GM19035 (cell line): ENCODE results near the gene CCDC183.
"Not testable (repeated sequence)": the region's sequence is repeated elsewhere in the genome, so short reads cannot be mapped to it uniquely, and the experiment has no call there.

Source experiments
- ATAC-seq: cut with Tn5 transposase; IDR thresholded peaks from one replicate; pipeline ENCODE4 v1.9.1; 2021; ENCODE audit not compliant: unreplicated experiment

CCDC183 gene

DNA sequence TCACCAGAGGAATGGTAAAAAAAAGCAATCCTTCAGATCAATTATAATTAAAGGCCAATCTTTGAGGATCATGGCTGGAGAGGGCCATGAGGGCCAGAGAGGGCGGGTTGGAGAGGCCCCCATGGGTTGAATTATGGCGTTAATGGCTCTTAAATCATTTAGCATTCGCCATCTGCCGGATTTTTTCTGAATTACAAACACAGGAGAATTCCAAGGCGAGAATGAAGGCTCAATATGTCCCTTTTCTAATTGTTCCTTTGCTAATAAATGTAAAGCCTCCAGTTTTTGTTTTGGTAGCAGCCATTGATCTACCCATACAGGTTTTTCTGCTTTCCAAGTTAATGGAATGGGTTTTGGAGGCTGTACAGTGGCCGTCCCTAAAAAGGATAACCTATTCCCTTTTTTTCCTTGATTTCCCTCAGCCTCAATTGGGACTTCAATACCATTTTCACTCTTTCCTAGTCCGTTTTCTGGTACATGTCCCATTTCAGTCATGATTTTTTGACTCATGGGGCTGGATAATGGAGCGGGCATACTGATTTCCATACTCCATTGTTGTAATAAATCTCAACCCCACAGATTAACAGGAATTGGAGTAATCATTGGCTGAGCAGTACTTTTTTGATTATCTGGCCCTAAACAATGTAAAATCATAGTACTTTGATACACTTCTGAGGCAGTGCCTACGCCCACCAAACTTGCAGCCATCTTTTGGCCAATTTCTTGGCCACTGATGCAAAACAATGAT lies 11.7 kb upstream of the CCDC183 start:
- ATAC-seq = no peak

DNA sequence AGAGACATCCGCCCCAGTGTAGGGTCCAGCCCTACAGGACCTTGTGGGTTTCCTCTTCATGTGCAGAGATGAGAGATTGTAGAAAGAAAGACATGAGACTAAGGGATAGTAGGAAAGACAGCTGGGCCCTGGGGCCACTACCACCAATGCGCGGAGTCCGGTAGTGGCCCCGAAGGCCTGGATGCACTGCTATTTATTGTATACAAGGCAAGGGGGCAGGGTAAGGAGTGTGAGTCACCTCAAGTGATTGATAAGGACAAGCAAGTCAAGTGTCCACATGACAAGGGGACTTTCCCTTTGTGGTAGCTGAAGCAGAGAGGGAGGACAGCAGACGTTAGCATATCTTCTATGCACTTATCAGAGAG lies 11.2 kb upstream of the CCDC183 start:
- no peak for ATAC-seq

DNA sequence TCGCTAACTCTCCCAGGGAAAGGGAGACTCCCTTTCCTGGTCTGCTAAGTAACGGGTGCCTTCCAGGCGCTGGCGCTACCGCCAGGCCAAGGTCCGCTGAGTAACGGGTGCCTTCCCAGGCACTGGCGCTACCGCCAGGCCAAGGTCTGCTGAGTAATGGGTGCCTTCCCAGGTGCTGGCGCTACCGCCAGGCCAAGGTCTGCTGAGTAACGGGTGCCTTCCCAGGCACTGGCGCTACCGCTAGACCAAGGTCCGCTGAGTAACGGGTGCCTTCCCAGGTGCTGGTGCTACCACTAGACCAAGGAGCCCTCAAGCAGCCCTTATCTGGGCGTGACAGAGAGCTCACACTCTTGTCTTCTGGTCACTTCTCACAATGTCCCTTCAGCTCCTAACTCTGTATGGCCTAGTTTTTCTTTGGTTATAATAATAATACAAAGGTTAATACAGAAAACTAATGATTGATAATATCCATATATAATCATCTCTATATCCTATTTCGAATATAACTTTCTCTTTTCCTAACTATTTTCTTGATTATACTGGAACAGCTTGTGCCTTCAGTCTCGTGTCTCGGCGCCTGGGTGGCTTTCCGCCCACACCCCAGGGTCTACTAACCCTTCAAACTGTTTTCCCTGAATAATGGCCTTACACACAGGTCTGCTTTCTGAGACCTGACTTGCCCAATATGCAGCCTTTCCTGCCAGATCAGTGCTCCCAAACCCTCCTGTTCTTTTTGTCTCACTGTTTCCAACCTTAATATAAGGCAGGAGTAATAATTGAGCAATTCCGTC lies 10.4 kb upstream of the CCDC183 start:
- not testable (repeated sequence) for ATAC-seq

DNA sequence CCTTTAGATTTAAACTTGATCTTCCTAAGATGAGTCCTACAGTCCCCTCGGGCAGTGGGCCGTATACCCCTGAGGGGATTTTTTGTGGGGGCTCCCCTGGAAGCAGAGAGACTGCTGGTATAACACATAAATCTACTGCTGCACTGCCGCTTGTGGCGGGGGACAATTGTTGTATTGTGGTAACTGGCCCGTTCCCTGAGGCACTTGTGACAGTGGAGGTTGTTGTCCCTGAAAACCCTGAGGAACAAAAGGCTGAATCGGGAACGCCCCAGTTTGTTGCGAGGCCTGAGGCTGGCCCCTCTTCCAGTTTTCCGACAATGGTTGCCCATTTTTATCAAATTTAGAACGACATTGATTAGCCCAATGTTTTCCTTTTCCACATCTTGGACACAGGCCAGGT lies 9.7 kb upstream of the CCDC183 start:
- ATAC-seq = no peak

DNA sequence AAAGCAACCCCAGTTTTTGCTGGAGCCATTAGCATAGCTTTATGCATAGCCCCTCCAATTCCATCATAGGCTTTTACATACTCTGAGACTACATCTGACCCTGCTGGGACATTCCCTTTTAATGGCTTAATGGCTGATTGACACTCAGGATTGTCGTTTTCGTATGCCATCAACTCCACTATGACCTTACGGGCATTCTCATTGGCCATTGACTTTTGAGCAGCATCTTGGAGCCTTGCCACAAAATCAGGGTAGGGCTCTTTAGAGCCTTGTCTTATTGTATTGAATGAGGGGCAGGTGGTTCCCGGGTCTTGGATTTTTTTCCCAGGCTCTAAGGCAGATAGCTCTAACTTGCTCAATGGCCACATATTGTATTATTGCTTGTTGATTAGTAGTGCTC lies 9.2 kb upstream of the CCDC183 start:
- not testable (repeated sequence) for ATAC-seq

DNA sequence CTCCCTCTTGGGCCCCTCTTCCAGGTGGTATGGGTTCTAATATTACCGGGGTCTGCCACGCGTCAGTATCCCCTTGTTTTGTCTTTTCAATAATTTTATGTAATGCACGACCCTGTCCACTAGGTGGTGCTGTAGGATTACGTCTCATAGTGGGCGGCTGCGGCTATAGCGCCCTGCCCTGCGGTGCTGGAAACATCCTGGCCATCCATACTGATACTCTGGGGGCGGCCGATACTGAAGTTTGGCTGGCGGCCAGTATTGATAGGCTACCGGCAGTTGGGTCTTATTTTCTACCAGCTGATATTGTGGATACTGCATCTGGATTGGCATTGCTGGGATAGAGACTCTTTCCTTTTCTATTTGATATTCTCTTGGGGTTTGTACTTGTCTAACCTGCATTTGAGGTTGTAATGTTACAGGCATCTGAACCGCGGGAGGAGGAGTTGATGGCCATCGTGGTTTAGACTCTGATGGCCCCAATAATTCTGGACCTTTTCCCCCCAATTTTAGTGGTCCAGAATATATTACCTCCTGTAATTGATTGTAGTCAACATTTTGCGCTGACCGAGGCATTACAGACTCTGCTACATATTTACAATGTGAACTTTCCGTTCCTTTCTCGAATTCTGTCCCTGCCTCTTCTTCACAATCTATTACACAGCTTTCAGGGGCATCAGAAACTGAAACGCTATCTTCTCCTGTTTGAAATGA lies 8.3 kb upstream of the CCDC183 start:
- ATAC-seq = no peak

DNA sequence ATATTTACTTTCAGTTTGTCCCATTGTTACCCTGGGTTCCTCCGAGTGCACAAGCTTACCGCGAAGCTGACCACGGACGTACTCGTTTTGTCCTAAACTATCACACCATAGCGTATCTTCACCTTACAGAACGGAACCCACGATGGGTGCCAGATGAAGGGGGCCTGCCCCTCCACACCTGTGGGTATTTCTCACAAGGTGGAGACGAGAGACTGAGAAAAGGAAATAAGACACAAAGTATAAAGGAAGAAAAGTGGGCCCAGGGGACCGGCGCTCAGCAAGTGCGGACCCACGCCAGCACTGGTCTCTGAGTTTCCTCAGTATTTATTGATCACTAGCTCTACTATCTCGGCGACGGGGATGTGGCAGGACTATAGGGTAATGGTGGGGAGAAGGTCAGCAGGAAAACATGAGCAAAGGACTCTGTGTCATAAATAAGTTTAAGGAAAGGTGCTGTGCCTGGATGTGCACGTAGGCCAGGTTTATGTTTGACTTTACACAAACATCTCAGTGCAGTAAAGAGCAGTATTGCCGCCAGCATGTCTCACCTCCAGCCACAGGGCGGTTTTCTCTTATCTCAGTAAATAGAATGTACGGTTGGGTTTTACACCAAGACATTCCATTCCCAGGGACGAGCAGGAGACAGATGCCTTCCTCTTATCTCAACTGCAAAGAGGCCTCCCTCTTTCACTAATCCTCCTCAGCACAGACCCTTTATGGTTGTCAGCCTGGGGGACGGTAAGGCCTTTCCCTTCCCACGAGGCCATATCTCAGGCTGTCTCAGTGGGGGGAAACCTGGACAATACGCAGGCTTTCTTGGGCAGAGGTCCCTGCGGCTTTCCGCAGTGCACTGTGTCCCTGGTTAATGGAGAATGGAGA lies 7.3 kb upstream of the CCDC183 start:
- not testable (repeated sequence) for ATAC-seq

DNA sequence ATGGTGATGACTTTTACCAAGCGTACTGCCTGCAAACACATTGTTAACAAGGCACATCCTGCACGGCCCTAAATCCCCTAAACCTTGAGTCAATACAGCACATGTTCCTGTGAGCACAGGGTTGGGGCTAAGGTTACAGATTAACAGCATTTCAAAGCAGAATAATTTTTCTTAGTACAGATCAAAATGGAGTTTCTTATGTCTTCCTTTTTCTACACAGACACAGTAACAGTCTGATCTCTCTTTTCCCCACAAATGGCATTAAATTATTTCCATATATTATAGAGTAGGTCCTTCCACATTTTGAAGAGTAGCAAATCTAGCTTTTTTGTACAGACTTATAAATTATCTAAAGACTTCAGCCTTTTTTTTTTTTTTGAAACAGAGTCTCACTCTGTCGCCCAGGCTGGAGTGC lies 6.6 kb upstream of the CCDC183 start:
- no peak for ATAC-seq

DNA sequence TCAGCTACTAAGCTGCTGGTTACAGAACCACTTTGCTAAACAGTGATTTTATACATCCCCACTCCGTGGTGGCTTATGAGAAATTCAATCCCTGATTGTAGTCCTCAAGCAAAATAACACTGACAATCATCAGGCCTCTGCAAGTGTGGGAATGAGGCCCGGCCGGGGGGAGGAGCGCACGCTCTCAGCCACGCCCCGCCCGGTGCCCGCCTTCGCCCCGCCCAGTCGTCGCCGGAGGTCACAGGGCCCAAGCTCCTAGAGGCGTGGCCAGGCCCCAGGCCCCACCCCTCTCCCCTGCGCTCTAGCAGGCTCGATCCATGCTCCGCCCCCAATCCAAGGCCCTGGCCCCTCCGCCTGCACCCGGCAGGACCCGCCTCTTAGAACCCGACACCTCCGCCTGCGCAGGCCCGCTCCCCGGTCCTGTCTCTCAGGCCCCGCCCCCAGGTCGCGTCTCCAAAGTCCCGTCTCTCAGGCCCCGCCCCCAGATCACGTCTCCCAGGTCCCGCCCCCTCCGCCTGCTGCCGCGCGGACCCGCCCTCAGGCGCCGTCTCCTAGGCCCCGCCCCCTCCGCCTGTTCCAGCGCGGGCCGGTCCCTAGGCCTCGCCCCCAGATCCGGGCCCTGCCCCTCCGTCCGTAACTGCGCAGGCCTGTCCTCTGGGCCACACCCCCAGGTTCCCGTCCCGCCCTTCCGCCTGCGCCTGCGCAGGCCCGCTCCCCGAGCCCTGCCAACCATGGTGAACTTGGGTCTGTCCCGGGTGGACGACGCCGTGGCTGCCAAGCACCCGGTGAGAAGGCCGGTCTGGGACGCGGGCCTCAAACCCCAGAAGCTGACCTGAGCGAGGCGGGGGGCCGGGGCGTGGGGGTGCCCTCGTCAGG lies 5.3 kb upstream of the CCDC183 start, which contains the start of gene TMEM141:
Gene TMEM141 (plus strand): TSS at position 705 of the 876 bp plus-strand sequence. CDS start 27 bp downstream, at position 732.
- ATAC-seq = peak; percentile 82

DNA sequence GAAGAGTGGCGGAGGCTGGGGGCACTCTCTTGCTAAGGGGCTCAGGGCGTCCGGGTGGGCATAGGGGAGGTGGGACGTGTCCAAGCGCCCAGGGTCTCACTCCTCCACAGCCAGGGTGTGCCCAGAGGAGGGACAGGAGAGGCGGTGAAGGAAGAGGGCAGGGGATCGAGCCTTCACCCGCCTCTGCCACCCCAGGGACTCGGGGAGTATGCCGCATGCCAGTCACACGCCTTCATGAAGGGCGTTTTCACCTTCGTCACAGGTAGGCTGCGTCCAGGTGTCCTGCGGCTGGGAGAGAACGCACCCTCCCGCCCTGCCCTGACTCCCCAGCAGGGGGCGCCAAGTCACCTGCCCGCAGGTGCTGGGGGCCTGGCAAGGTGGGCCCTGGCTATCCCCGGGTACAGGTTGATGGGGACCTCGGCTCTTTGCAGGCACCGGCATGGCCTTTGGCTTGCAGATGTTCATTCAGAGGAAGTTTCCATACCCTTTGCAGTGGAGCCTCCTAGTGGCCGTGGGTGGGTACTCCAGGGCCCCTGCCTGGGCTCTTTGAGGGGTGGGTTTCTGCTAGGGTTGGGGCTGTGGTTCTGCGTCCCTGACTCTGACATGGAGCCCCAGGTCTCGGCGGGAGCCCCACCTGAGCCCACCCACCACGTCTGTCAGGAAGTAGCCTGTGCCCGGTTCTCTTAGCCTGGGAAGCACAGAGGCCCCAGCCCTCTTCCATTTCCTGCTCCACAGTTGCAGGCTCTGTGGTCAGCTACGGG lies 4.4 kb upstream of the CCDC183 start:
- peak; percentile 15 for ATAC-seq

DNA sequence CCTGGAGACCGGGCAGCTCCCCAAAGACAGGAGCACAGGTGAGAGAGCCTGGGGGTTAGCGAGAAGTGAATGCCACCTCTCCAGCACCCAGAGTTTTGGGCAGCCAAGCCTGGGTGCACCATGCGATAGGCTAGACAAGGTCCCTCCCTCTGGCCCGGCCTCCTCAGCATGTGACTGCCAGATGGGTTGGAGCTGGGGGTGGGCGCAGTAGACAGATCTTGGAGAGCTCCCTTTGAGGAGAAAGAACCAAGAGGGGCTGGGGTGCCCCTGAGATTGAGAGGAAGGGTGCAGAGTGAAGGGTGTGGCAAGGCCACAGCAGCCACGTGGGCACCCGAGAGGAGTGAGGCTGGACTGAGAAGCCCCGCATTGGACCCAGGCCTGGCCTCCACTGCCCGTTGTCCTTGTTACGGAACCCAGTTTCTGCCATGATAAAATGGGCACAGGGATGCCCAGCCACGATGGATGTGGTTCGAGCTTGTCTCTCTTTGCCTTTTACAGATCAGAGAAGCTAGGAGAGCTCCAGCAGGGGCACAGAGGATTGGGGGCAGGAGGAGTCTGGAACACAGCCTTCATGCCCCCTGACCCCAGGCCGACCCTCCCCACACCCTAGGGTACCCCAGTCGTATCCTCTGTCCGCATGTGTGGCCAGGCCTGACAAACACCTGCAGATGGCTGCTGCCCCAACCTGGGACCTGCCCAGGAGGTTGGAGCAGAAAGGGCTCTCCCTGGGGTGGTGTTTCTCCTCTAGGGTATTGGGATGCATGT lies 3.6 kb upstream of the CCDC183 start:
- no peak for ATAC-seq

DNA sequence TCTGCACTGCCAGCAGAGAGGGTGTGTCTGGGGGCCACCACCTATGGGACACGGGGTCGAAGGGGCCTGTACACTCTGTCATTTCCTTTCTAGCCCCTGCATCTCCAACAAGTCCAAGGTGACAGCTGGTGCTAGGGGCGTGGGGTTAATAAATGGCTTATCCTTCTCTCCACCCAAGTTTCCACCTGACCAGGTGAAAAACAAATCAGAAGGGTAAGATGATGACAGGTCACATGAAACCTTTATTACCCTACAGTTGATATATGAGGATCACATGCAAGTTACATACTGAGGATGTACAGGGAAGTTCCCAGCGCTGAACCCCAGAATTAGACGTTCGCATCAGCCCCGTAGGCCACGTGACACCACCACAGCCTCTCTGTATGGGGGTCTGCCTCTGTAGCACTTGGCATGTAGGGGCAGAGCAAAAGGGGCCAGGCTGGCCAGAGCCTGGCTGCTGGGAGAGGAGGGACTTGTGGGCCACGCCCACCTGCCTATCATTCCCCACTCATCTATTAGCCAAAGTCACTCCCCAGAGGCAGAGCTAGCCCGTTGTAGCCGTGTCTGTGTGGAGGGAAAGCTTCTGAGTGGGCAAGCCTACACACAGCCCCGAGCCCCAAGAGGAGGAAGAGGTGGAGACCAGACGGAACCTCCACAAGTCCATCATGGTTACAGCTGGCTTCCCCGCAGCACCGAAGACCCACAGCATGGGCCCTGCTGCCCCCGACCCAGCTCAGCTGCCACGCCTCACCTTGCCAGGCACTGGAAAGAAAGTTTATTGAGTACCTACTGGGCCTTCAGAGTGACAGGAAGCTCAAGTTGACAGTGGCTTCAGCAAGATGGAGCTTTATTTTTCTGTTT lies 2.8 kb upstream of the CCDC183 start:
- ATAC-seq = no peak

DNA sequence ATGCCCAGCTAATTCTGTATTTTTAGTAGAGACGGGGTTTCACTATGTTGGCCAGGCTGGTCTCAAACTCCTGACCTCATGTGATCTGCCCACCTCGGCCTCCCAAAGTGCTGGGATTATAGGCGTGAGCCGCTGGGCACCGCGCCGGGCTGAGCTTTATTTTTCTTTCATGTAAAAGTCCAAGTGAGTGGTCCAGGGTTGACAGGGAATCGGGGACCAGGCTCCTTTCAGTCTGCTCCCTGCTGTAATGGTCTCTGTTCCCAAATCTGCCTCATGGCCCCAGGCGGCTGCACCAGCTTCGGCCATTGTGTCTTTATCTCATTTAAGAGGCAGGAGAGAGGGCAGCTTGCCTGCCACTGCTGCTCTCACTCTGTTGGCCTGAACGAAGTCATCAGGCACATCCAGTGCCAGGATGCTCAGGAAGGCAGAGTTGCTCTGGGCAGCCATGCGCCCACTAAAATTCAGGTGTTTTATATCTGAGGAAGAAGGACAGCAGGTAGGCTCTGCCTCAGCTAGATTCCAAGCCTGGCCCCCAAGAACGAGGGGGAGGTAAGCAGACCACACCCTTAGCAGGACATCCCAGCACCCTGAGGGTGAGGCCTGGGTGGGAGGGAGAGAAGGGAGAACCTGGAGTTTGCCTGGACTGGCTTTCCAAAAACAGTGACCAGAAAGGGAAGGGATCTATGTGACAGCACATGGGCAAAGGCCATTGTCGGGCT lies 1.7 kb upstream of the CCDC183 start:
- ATAC-seq = no peak

DNA sequence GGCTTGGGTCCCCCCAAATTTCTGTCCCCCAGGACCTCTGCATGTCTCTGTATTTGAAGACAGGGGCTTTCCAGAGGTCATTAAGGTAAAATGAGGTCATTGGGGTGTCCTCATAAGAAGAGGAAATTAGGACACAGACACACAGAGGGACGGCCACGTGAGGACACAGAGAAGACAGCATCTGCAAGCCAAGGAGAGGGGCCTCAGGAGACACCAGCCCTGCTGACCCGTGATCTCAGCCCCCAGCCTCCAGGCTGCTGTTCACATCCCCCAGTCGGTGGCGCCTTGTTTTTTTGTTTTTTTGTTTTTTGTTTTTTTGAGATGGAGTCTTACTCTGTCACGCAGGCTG lies 1.2 kb upstream of the CCDC183 start:
- no peak for ATAC-seq

DNA sequence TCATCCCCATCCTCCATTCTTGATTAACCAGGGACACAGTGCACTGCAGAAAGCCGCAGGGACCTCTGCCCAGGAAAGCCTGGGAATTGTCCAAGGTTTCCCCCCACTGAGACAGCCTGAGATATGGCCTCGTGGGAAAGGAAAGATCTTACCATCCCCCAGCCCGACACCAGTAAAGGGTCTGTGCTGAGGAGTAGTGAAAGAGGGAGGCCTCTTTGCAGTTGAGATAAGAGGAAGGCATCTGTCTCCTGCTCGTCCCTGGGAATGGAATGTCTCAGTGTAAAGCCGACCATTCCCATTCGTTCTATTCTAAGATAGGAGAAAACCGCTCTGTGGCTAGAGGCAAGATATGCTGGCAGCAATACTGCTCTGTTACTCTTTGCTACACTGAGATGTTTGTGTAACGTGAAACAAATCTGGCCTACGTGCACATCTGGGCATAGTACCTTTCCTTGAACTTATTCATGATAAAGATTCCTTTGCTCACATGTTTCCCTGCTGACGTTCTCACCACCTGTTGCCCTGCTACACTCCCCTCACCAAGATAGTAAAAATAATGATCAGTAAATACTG lies 723 bp downstream of the CCDC183 start:
- ATAC-seq = not testable (repeated sequence)

DNA sequence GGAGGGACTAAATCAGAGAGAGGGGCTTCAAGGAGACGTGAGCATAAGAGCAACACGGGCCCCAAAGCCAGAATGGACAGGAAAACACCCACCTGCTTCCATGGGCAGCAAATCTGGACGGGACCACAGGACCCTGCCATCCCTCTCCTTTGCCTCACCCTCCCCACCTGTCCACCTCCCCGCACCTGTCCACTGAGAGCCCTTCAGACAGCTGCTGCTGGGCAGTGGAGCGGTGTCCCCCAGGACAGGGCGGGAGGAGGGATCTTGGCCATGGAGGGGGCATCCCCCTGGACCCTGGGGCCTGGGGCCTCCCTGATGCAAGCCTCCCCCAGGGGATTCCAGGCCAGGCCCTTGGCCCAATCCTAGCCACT lies 2.6 kb downstream of the CCDC183 start:
- ATAC-seq = no peak
